Epidermal melanocyte (primary cell): ENCODE results near the gene LINGO3.
"Not testable (repeated sequence)": the region's sequence is repeated elsewhere in the genome, so short reads cannot be mapped to it uniquely, and the experiment has no call there.

Experiments
- DNase-seq: peaks from one replicate; pipeline ENCODE4 v3.0.0; 2011; ENCODE audit warnings: low spot score; ENCODE audit not compliant: insufficient read length

Gene LINGO3

GRCh38 chr19:2283835-2284507 is 24.0 kb downstream of the LINGO3 start:
- DNase-seq = no peak

- no peak for DNase-seq
Observed at GRCh38 chr19:2282862-2283237, 25.1 kb downstream of the LINGO3 start.

- no peak for DNase-seq
Observed at GRCh38 chr19:2282062-2282861, 25.7 kb downstream of the LINGO3 start, which contains the start of gene PEAK3. Gene PEAK3, minus strand, starts transcription at chr19:2282175. Its CDS starts 1,244 bp downstream, at chr19:2280931.

- not testable (repeated sequence) for DNase-seq
Observed at GRCh38 chr19:2281265-2282061, 26.5 kb downstream of the LINGO3 start.

GRCh38 chr19:2280633-2281264 is 27.2 kb downstream of the LINGO3 start:
- no peak for DNase-seq

- DNase-seq = no peak
Observed at GRCh38 chr19:2278459-2279158, 29.3 kb downstream of the LINGO3 start.

GRCh38 chr19:2277138-2277537 is 30.8 kb downstream of the LINGO3 start:
- DNase-seq = no peak

GRCh38 chr19:2276429-2276986 is 31.4 kb downstream of the LINGO3 start:
- DNase-seq = no peak

- DNase-seq = no peak
Observed at GRCh38 chr19:2275588-2276428, 32.1 kb downstream of the LINGO3 start.

GRCh38 chr19:2274931-2275535 is 32.9 kb downstream of the LINGO3 start:
- no peak for DNase-seq

GRCh38 chr19:2274185-2274711 is 33.7 kb downstream of the LINGO3 start:
- no peak for DNase-seq

- DNase-seq = peak; percentile 98
Observed at GRCh38 chr19:2273356-2274184, 34.4 kb downstream of the LINGO3 start.

GRCh38 chr19:2271234-2272103 is 36.5 kb downstream of the LINGO3 start:
- no peak for DNase-seq

GRCh38 chr19:2270423-2271233 is 37.3 kb downstream of the LINGO3 start:
- peak; percentile 94 for DNase-seq

- DNase-seq = no peak
Observed at GRCh38 chr19:2270157-2270422, 37.9 kb downstream of the LINGO3 start.
